K562 (cell line): Measurements from ENCODE around the gene CEBPE. TPM values are rescaled to one million over a fixed set of nuclear protein-coding genes. Genes with fewer than 3 reads are reported as not detected.

ENCODE experiments used
- BRCA1 ChIP-seq, 2 experiments: fragments of 450-650 bp in 1 of 2; sonication (generic) in 1 of 2; formaldehyde crosslinking in 1 of 2; IDR thresholded peaks; 2 replicates each; pipeline versions ENCODE4 v1.5.0 to v1.6.1; 2017 to 2020; ENCODE audit warnings: mild to moderate bottlenecking in 1 of 2, missing genetic modification reagents in 1 of 2
- HNRNPH1 ChIP-seq: fragments of 200-400 bp; formaldehyde crosslinking; optimal IDR thresholded peaks from 2 replicates; pipeline ENCODE3; 2017; ENCODE audit warnings: low read depth, mild to moderate bottlenecking, low read length, moderate library complexity
- MCM2 ChIP-seq: fragments of 450-650 bp; IDR thresholded peaks from 2 replicates; pipeline ENCODE4 v1.6.1; 2017; ENCODE audit warnings: low read depth, mild to moderate bottlenecking
- NBN ChIP-seq: fragments of 450-650 bp; IDR thresholded peaks from 2 replicates; pipeline ENCODE4 v1.6.1; 2016; ENCODE audit warnings: low read depth, mild to moderate bottlenecking
- PHTF2 ChIP-seq: fragments of 250-450 bp; sonication (Bioruptor Pico); IDR thresholded peaks from 2 replicates; pipeline ENCODE4 v1.5.0; 2021; ENCODE audit warnings: mild to moderate bottlenecking
- PTRF ChIP-seq: fragments of 450-650 bp; IDR thresholded peaks from 2 replicates; pipeline ENCODE4 v1.6.1; 2016; ENCODE audit warnings: mild to moderate bottlenecking, missing genetic modification characterization, missing compliant biosample characterization
- PTTG1 ChIP-seq: fragments of 450-650 bp; IDR thresholded peaks from 2 replicates; pipeline ENCODE4 v1.6.1; 2016; ENCODE audit warnings: low read depth, mild to moderate bottlenecking, missing genetic modification characterization, missing compliant biosample characterization
- STAT5B ChIP-seq: fragments of 250-450 bp; sonication (Bioruptor Pico); IDR thresholded peaks from 2 replicates; pipeline ENCODE4 v1.8.0; 2021; ENCODE audit warnings: mild to moderate bottlenecking, inconsistent platforms
- XRCC3 ChIP-seq: fragments of 450-650 bp; IDR thresholded peaks from 2 replicates; pipeline ENCODE4 v1.6.1; 2017; ENCODE audit warnings: mild to moderate bottlenecking, moderate library complexity
- ZC3H11A ChIP-seq: IDR thresholded peaks from 2 replicates; pipeline ENCODE4 v1.6.1; 2012; ENCODE audit warnings: low read depth, low read length, improper control_type of control experiment
- ZKSCAN1 ChIP-seq: fragments of 150-350 bp; IDR thresholded peaks from 2 replicates; pipeline ENCODE4 v1.6.1; 2016; ENCODE audit warnings: low read depth, low read length
- ZNF24 ChIP-seq: fragments of 450-650 bp; IDR thresholded peaks from 2 replicates; pipeline ENCODE4 v1.6.1; 2016
- ZNF583 ChIP-seq: fragments of 250-450 bp; sonication (Bioruptor Pico); IDR thresholded peaks from 2 replicates; pipeline ENCODE4 v1.4.0; 2020
- ZNF586 ChIP-seq: fragments of 450-650 bp; formaldehyde crosslinking; conservative IDR thresholded peaks from 2 replicates; pipeline ENCODE4 v1.4.0; 2020; ENCODE audit warnings: mild to moderate bottlenecking, moderate library complexity
- ZNF589 ChIP-seq: fragments of 200-800 bp; sonication (Bioruptor generic); IDR thresholded peaks from 2 replicates; pipeline ENCODE4 v1.6.1; 2016; ENCODE audit warnings: low read depth, missing genetic modification characterization, missing compliant biosample characterization
- ZZZ3 ChIP-seq: fragments of 450-650 bp; IDR thresholded peaks from 2 replicates; pipeline ENCODE4 v1.6.1; 2016; ENCODE audit warnings: antibody characterized with exemption, mild to moderate bottlenecking, moderate library complexity
- polyA plus RNA-seq, 8 experiments: library from polyadenylated mRNA; depleted of rRNA in 4 of 8; stranded (reverse) in 5 of 8; unstranded in 3 of 8; fragments of >200 nt; fragmentation: Nextera tagmentation in 2 of 8; fragmentation: Illumina TruSeq in 1 of 8; extraction: Ambion mirVana in 2 of 8; extraction: Trizol in 1 of 8; gene quantifications; 2 replicates each; pipeline versions ENCODE4 v1.2.1 to v1.2.3, GENCODE V29; 2011 to 2014; ENCODE audit warnings: inconsistent platforms in 1 of 8, missing spikeins in 1 of 8
- total RNA-seq, 7 experiments: library from RNA; depleted of rRNA in 6 of 7; stranded (reverse); fragments of >200 nt in 6 of 7; fragmentation: Illumina TruSeq in 2 of 7; extraction: Trizol in 2 of 7; gene quantifications; 2 replicates each; pipeline versions ENCODE4 v1.2.1 to v1.2.3, GENCODE V29; 2011 to 2021; ENCODE audit warnings: low replicate concordance in 1 of 7
- TF ChIP-seq, protein P1 (sequence below), 2 experiments: fragments of 450-650 bp; formaldehyde crosslinking in 1 of 2; IDR thresholded peaks; 2 replicates each; pipeline versions ENCODE4 v1.4.0 to v1.6.1; 2014 to 2020; ENCODE audit warnings: mild to moderate bottlenecking in 2 of 2, borderline replicate concordance in 1 of 2, low read depth in 1 of 2
- TF ChIP-seq, protein P2 (sequence below): fragments of 250-450 bp; sonication (Bioruptor Pico); IDR thresholded peaks from 2 replicates; pipeline ENCODE4 v1.8.0; 2021; ENCODE audit warnings: mild to moderate bottlenecking, moderate library complexity
- TF ChIP-seq, protein P3 (sequence below): sonication (generic); formaldehyde crosslinking; IDR thresholded peaks from 2 replicates; pipeline ENCODE4 v1.9.0; 2022; ENCODE audit warnings: mild to moderate bottlenecking, missing genetic modification reagents

CEBPE gene
- total and polyA plus RNA-seq, 9 of the 15 experiments (the other 6 are each of a cell fraction or from before 2014, with no cell fraction given) = 0.09 to 0.15 (median 0.13) TPM; not detected in 6

DNA sequence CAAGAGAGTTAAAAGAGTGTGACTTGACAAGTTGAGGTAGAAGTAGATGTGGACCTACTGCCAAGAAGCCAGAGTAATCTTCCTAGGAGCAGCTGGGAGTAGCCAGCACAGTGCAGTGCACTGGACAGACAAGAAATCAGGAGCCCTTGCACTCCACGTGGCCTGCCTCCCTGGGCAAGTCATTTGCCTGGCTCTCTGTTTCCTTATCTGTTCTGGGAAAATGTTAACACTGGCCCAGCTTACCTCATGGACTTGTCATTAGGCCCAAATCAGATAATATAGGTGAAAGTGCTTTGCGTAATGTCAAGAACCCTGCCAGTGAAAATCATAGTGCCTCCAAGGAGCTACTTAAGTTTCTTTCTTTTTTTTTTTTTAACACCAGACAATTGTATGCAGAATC is 45.2 kb upstream of the CEBPE start (continued):
- TF ChIP-seq, protein P1, sequence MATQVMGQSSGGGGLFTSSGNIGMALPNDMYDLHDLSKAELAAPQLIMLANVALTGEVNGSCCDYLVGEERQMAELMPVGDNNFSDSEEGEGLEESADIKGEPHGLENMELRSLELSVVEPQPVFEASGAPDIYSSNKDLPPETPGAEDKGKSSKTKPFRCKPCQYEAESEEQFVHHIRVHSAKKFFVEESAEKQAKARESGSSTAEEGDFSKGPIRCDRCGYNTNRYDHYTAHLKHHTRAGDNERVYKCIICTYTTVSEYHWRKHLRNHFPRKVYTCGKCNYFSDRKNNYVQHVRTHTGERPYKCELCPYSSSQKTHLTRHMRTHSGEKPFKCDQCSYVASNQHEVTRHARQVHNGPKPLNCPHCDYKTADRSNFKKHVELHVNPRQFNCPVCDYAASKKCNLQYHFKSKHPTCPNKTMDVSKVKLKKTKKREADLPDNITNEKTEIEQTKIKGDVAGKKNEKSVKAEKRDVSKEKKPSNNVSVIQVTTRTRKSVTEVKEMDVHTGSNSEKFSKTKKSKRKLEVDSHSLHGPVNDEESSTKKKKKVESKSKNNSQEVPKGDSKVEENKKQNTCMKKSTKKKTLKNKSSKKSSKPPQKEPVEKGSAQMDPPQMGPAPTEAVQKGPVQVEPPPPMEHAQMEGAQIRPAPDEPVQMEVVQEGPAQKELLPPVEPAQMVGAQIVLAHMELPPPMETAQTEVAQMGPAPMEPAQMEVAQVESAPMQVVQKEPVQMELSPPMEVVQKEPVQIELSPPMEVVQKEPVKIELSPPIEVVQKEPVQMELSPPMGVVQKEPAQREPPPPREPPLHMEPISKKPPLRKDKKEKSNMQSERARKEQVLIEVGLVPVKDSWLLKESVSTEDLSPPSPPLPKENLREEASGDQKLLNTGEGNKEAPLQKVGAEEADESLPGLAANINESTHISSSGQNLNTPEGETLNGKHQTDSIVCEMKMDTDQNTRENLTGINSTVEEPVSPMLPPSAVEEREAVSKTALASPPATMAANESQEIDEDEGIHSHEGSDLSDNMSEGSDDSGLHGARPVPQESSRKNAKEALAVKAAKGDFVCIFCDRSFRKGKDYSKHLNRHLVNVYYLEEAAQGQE (IDR thresholded peaks at IDR 0.05; ENCODE audit: borderline replicate concordance) = peak; percentile 23; the same call in 1 of the 2 replicates
- TF ChIP-seq, protein P1 (CRISPR knock-in tag; IDR thresholded peaks at IDR 0.05; ENCODE audit: low read depth) = no peak
- TF ChIP-seq, protein P2, sequence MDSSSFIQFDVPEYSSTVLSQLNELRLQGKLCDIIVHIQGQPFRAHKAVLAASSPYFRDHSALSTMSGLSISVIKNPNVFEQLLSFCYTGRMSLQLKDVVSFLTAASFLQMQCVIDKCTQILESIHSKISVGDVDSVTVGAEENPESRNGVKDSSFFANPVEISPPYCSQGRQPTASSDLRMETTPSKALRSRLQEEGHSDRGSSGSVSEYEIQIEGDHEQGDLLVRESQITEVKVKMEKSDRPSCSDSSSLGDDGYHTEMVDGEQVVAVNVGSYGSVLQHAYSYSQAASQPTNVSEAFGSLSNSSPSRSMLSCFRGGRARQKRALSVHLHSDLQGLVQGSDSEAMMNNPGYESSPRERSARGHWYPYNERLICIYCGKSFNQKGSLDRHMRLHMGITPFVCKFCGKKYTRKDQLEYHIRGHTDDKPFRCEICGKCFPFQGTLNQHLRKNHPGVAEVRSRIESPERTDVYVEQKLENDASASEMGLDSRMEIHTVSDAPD = no peak
- TF ChIP-seq ZNF24 = no peak
- no peak for TF ChIP-seq MCM2
- TF ChIP-seq PTRF = no peak
- no peak for TF ChIP-seq BRCA1 (IDR thresholded peaks at IDR 0.05)
- no peak for TF ChIP-seq BRCA1 (CRISPR knock-in tag; IDR thresholded peaks at IDR 0.05)
- TF ChIP-seq HNRNPH1 = no peak
- TF ChIP-seq, protein P3, sequence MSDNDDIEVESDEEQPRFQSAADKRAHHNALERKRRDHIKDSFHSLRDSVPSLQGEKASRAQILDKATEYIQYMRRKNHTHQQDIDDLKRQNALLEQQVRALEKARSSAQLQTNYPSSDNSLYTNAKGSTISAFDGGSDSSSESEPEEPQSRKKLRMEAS (CRISPR knock-in tag) = peak; percentile 78
- no peak for TF ChIP-seq PTTG1 (tag)
- TF ChIP-seq STAT5B = no peak
- no peak for TF ChIP-seq PHTF2 (CRISPR knock-in tag)
- no peak for TF ChIP-seq ZNF586 (CRISPR knock-in tag)
- no peak for TF ChIP-seq ZZZ3
- no peak for TF ChIP-seq ZNF583
- no peak for TF ChIP-seq ZC3H11A
- no peak for TF ChIP-seq ZNF589 (CRISPR knock-in tag)
- no peak for TF ChIP-seq XRCC3
- peak; percentile 71; the same call in 1 of the 2 replicates for TF ChIP-seq NBN
- 0 out of 2 replicates have a peak, but pooled peaks have one; percentile 50 for TF ChIP-seq ZKSCAN1
